ENCODE results near the gene LSAMP. TPM values are rescaled to one million over a fixed set of nuclear protein-coding genes. Genes with fewer than 3 reads are reported as not detected.
A peak's percentile ranks its signal among the peaks of the same experiment; 100 is the strongest.

Gene LSAMP
- polyA plus RNA-seq, 1 of the 3 experiments (the other 2 are of a cell fraction) = 6.6 TPM

GRCh38 chr3:115834068-115834467, 611.2 kb downstream of the LSAMP start (continued):
- no peak for TF ChIP-seq GABPA (IDR thresholded peaks at IDR 0.05; ENCODE audit: low read depth)
- TF ChIP-seq ELF1 (IDR thresholded peaks at IDR 0.05) = no peak

DNA sequence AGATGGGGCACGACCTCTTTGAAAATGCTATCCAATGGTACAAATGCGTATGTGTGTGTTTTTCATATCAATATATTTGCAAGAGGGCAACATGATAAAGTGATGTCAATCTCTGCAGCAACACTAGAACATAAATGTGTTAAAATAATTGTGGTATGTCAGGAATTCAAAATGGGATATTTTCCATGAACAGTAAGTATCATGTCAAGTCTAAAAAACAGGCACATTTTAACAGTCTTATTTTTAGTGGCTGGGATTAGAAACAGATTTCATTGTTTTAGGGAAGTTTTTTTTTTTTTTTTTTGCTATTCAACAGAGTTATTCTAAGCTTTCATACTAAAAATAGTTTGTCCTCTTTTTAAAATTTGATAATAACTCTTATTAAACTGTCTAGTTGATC, 612.2 kb downstream of the LSAMP start:
- no peak for DNase-seq
- H3K36me3 ChIP-seq (replicated peaks in 1 of 2; ENCODE audit: control insufficient read depth in 1 of 2, insufficient read depth in 2 of 2, low read length in 1 of 2) = no peaks in the 10 kb centered on the region
- H3K9me2 ChIP-seq = no peaks in the 10 kb centered on the region
- H3K4me2 ChIP-seq = no peak overlapping the region
- no peaks in the 10 kb centered on the region for H3K79me2 ChIP-seq (ENCODE audit: insufficient read depth)
- no peak overlapping the region for H3K4me3 ChIP-seq (ENCODE audit: low read depth in 2 of 2, low read length in 1 of 2)
- no peak overlapping the region for H3K9ac ChIP-seq
- H3K27ac ChIP-seq (ENCODE audit: low read depth in 2 of 2, low read length in 1 of 2) = peak overlapping the region; percentile 45 to 79; a peak in 2 of 4 replicates
- WGBS (ENCODE audit: low lambda C conversion rate) = 47% methylated on average over 2 of the region's 2 CpGs
- peaks cover 12% of the 10 kb centered on the region for H3F3A ChIP-seq (replicated peaks; ENCODE audit: insufficient read depth)
- CTCF ChIA-PET = interaction anchor here (1.1 to 1.3 kb wide), 5 partner anchors 9 to 1471 kb away, joined by 3 to 4 read pairs (median 3); no protein-coding TSS in a partner anchor
- H4K20me1 ChIP-seq (ENCODE audit: insufficient read depth) = no peaks in the 10 kb centered on the region
- TF ChIP-seq TEAD4 (IDR thresholded peaks at IDR 0.05; ENCODE audit: borderline replicate concordance, insufficient read depth) (peak; percentile 69; the same call in 1 of the 2 replicates), TCF12 (IDR thresholded peaks at IDR 0.05) (peak; percentile 84), FOXJ3 (CRISPR knock-in tag; IDR thresholded peaks at IDR 0.05) (no peak), NFIC (IDR thresholded peaks at IDR 0.05; ENCODE audit: borderline replicate concordance) (peak; percentile 47; the same call in 1 of the 2 replicates), YY1 (IDR thresholded peaks at IDR 0.05; ENCODE audit: low read depth) (no peak), RCOR1 (IDR thresholded peaks at IDR 0.05; ENCODE audit: low read length) (no peak), MEF2A (IDR thresholded peaks at IDR 0.05; ENCODE audit: borderline replicate concordance, low read depth) (peak; percentile 48; the same call in 1 of the 2 replicates), PBX3 (IDR thresholded peaks at IDR 0.05) (peak; percentile 48), EP300 (IDR thresholded peaks at IDR 0.05; ENCODE audit: borderline replicate concordance in 1 of 2, low read depth in 1 of 2, low read length in 1 of 2) (peak in 1 of 2 experiments; percentile 43; a peak in 1 of 4 replicates)
- TF ChIP-seq, protein P1, sequence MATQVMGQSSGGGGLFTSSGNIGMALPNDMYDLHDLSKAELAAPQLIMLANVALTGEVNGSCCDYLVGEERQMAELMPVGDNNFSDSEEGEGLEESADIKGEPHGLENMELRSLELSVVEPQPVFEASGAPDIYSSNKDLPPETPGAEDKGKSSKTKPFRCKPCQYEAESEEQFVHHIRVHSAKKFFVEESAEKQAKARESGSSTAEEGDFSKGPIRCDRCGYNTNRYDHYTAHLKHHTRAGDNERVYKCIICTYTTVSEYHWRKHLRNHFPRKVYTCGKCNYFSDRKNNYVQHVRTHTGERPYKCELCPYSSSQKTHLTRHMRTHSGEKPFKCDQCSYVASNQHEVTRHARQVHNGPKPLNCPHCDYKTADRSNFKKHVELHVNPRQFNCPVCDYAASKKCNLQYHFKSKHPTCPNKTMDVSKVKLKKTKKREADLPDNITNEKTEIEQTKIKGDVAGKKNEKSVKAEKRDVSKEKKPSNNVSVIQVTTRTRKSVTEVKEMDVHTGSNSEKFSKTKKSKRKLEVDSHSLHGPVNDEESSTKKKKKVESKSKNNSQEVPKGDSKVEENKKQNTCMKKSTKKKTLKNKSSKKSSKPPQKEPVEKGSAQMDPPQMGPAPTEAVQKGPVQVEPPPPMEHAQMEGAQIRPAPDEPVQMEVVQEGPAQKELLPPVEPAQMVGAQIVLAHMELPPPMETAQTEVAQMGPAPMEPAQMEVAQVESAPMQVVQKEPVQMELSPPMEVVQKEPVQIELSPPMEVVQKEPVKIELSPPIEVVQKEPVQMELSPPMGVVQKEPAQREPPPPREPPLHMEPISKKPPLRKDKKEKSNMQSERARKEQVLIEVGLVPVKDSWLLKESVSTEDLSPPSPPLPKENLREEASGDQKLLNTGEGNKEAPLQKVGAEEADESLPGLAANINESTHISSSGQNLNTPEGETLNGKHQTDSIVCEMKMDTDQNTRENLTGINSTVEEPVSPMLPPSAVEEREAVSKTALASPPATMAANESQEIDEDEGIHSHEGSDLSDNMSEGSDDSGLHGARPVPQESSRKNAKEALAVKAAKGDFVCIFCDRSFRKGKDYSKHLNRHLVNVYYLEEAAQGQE (IDR thresholded peaks at IDR 0.05; ENCODE audit: low read depth, low read length) = no peak
- POLR2A ChIA-PET = no interaction called here
- H3K27me3 ChIP-seq (ENCODE audit: insufficient read depth) = no peaks in the 10 kb centered on the region
- no peaks in the 10 kb centered on the region for H3K9me3 ChIP-seq
- peaks cover 9 to 38% of the 10 kb centered on the region in 2 experiments; a peak in 3 of 4 replicates for H3K4me1 ChIP-seq (ENCODE audit: control insufficient read depth in 1 of 2, insufficient read depth in 2 of 2, low read depth in 1 of 2, low read length in 1 of 2)
- no peak overlapping the region for H2AFZ ChIP-seq (ENCODE audit: low read depth)

Data from SK-N-SH (cell line).